CD4-positive, CD25-positive, alpha-beta regulatory T cell (primary cell): ENCODE data around the gene CD3G. TPM values are rescaled to one million over a fixed set of nuclear protein-coding genes. Genes with fewer than 3 reads are reported as not detected.

Source experiments
- ATAC-seq, 2 donors: fragments of 150-1000 bp; cut with Tn5 transposase; one replicate each; pipeline ENCODE4 v1.10.0; 2021; ENCODE audit warnings: low read depth in 2 of 2, moderate number of reproducible peaks in 2 of 2, moderate library complexity in 1 of 2
- DNase-seq, 3 donors: peaks; one replicate each; pipeline versions ENCODE4 v3.0.0 to v3.0.0-alpha.2; 2012 to 2022; ENCODE audit warnings: mixed read lengths in 1 of 3
- H3K27ac ChIP-seq: one replicate; pipeline ENCODE4 v1.7.0; 2013; ENCODE audit warnings: mild to moderate bottlenecking, low read length; ENCODE audit not compliant: insufficient read depth, poor library complexity, severe bottlenecking
- H3K27me3 ChIP-seq: one replicate; pipeline ENCODE4 v1.7.0; 2013; ENCODE audit warnings: low read length; ENCODE audit not compliant: control insufficient read depth, insufficient read depth
- H3K36me3 ChIP-seq: one replicate; pipeline ENCODE4 v1.7.0; 2013; ENCODE audit warnings: mild to moderate bottlenecking, low read length, moderate library complexity; ENCODE audit not compliant: control insufficient read depth, insufficient read depth
- H3K4me1 ChIP-seq: 2 replicates; pipeline ENCODE4 v1.7.0; 2013; ENCODE audit warnings: mild to moderate bottlenecking, low read length; ENCODE audit not compliant: insufficient read depth, control insufficient read depth, poor library complexity, severe bottlenecking
- H3K4me3 ChIP-seq: one replicate; pipeline ENCODE4 v1.7.0; 2013; ENCODE audit warnings: low read depth, mild to moderate bottlenecking, low read length, moderate library complexity
- H3K9me3 ChIP-seq, 2 experiments: 1 replicate in 1 of 2; 2 replicates in 1 of 2; pipeline ENCODE4 v1.7.0; 2013; ENCODE audit warnings: low read length in 2 of 2, mild to moderate bottlenecking in 1 of 2, moderate library complexity in 1 of 2; ENCODE audit not compliant: control insufficient read depth in 2 of 2
- H3K27ac Mint-ChIP-seq, 3 donors: one replicate each; pipeline ENCODE4 v1.8.0; 2020 to 2022; ENCODE audit warnings: mild to moderate bottlenecking in 3 of 3, mixed read lengths in 3 of 3, moderate library complexity in 2 of 3
- H3K27me3 Mint-ChIP-seq: one replicate; pipeline ENCODE4 v1.8.0; 2022; ENCODE audit warnings: mild to moderate bottlenecking, mixed read lengths
- H3K36me3 Mint-ChIP-seq: one replicate; pipeline ENCODE4 v1.8.0; 2020; ENCODE audit warnings: mixed read lengths
- H3K4me1 Mint-ChIP-seq, 4 donors: one replicate each; pipeline ENCODE4 v1.8.0; 2020 to 2022; ENCODE audit warnings: mixed read lengths in 4 of 4, mild to moderate bottlenecking in 1 of 4
- H3K4me3 Mint-ChIP-seq, 4 donors: one replicate each; pipeline ENCODE4 v1.8.0; 2020 to 2022; ENCODE audit warnings: mild to moderate bottlenecking in 4 of 4, mixed read lengths in 4 of 4, moderate library complexity in 3 of 4
- H3K9me3 Mint-ChIP-seq, 7 donors: one replicate each; pipeline ENCODE4 v1.8.0; 2020 to 2022; ENCODE audit warnings: mixed read lengths in 7 of 7, mild to moderate bottlenecking in 3 of 7, moderate library complexity in 2 of 7
- polyA plus RNA-seq, 4 donors: library from polyadenylated mRNA; unstranded; fragments of 300-500 nt; fragmentation: Illumina TruSeq; gene quantifications; one replicate each; pipeline ENCODE4 v1.2.3, GENCODE V29; 2021
- total RNA-seq: library from RNA; stranded (reverse); gene quantifications from one replicate; pipeline ENCODE4 v1.2.3, GENCODE V29; 2022

The CD3G gene
- total RNA-seq (196 TPM), polyA plus RNA-seq (100 to 1,000 TPM; 393 to 477 (median 433) TPM)

- H3K4me1 ChIP-seq: peaks cover 82% of the 10 kb centered on the region
- H3K4me3 ChIP-seq: peak within 1 kb of the TSS; percentile 100
Observed at GRCh38 chr11:118343981-118344515, at the start of gene CD3G. Gene CD3G, plus strand, starts transcription at chr11:118344344. Its CDS starts 80 bp downstream, at chr11:118344424.

DNA sequence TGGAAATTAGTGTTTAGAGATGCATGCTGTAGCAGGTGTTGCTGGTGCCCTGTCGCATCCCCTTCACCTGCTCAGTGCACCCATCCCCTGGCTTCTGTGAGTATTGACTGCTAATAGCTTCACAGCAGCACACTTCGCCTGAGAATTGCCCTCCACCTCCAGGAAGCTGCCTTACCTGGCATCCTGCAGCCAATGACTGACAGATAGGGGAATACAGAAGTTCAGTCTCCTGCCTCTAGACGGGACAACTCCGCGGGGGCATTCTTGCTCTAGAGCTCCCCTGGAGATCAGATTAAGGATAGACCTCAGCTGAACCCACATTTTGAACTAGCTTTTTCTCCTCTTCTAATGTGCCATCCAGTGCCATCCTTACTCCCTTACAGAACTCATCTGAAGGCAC is 48.9 kb upstream of the CD3G start:
- no peaks in the 10 kb centered on the region for H3K36me3 ChIP-seq
- peaks cover 6% of the 10 kb centered on the region for H3K4me1 ChIP-seq
- H3K27ac ChIP-seq: no peak overlapping the region
- DNase-seq (no peak), ATAC-seq (no peak)
- Mint-ChIP-seq H3K9me3 (no peaks in the 10 kb centered on the region), H3K4me3 (no peak overlapping the region), H3K27me3 (peaks cover 4% of the 10 kb centered on the region), H3K27ac (no peak overlapping the region), H3K4me1 (peaks cover 4 to 17% (median 16%) of the 10 kb centered on the region in 4 donors), H3K36me3 (no peaks in the 10 kb centered on the region)
- no peaks in the 10 kb centered on the region for H3K27me3 ChIP-seq
- H3K9me3 ChIP-seq: no peaks in the 10 kb centered on the region
- H3K4me3 ChIP-seq: no peak overlapping the region

More at GRCh38 chr11:118343981-118344515, at the start of gene CD3G:
- Mint-ChIP-seq H3K27ac (peak within 1 kb of the TSS; percentile 98 to 100 (median 100)), H3K27me3 (no peaks in the 10 kb centered on the region), H3K36me3 (peaks cover 59% of the 10 kb centered on the region), H3K4me3 (peak within 1 kb of the TSS; percentile 92 to 99 (median 98)), H3K4me1 (peaks cover 27 to 68% (median 48%) of the 10 kb centered on the region in 4 donors), H3K9me3 (peaks cover 0 to 2% (median 0%) of the 10 kb centered on the region in 7 donors)
- peak; percentile 85 for ATAC-seq
- H3K9me3 ChIP-seq: no peaks in the 10 kb centered on the region
- no peaks in the 10 kb centered on the region for H3K27me3 ChIP-seq
- peak within 1 kb of the TSS; percentile 91 for H3K27ac ChIP-seq
- peak; percentile 58 to 91 (median 76) for DNase-seq
- H3K36me3 ChIP-seq: peaks cover 27% of the 10 kb centered on the region

- H3K4me1 ChIP-seq: peaks cover 6% of the 10 kb centered on the region
- Mint-ChIP-seq H3K36me3 (no peaks in the 10 kb centered on the region), H3K27ac (peak overlapping the region; percentile 7 to 88 (median 34)), H3K9me3 (no peaks in the 10 kb centered on the region), H3K4me3 (no peak overlapping the region), H3K27me3 (peaks cover 4% of the 10 kb centered on the region), H3K4me1 (peaks cover 4 to 17% (median 13%) of the 10 kb centered on the region in 4 donors)
- no peaks in the 10 kb centered on the region for H3K36me3 ChIP-seq
- H3K4me3 ChIP-seq: no peak overlapping the region
- H3K27ac ChIP-seq: no peak overlapping the region
- DNase-seq (peak in 2 of 3 donors; percentile 43 to 77), ATAC-seq (peak; percentile 76 to 83)
- no peaks in the 10 kb centered on the region for H3K9me3 ChIP-seq
- H3K27me3 ChIP-seq: no peaks in the 10 kb centered on the region
Observed at GRCh38 chr11:118295815-118296454, 48.2 kb upstream of the CD3G start.

GRCh38 chr11:118301600-118302195 is 42.4 kb upstream of the CD3G start:
- no peaks in the 10 kb centered on the region for H3K36me3 ChIP-seq
- H3K4me1 ChIP-seq: peaks cover 32% of the 10 kb centered on the region
- H3K27ac ChIP-seq: no peak overlapping the region
- H3K27me3 ChIP-seq: no peaks in the 10 kb centered on the region
- ATAC-seq (no peak), DNase-seq (no peak)
- no peaks in the 10 kb centered on the region for H3K9me3 ChIP-seq
- H3K4me3 ChIP-seq: no peak overlapping the region
- Mint-ChIP-seq H3K4me1 (peaks cover 0 to 48% (median 24%) of the 10 kb centered on the region in 4 donors), H3K9me3 (no peaks in the 10 kb centered on the region), H3K27me3 (peaks cover 5% of the 10 kb centered on the region), H3K36me3 (peaks cover 12% of the 10 kb centered on the region), H3K27ac (peak overlapping the region in 2 of 3 donors; percentile 62 to 99), H3K4me3 (no peak overlapping the region)

GRCh38 chr11:118304227-118304567 is 39.9 kb upstream of the CD3G start:
- H3K4me3 ChIP-seq: peak overlapping the region; percentile 98
- peaks cover 14 to 72% (median 44%) of the 10 kb centered on the region in 4 donors for H3K4me1 Mint-ChIP-seq
- no peaks in the 10 kb centered on the region for H3K9me3 Mint-ChIP-seq
- ATAC-seq (peak; percentile 14 to 16), DNase-seq (no peak)
- H3K27me3 ChIP-seq: no peaks in the 10 kb centered on the region
- peaks cover 57% of the 10 kb centered on the region for H3K4me1 ChIP-seq
- no peaks in the 10 kb centered on the region for H3K9me3 ChIP-seq
- H3K27me3 Mint-ChIP-seq: peaks cover 5% of the 10 kb centered on the region
- H3K36me3 ChIP-seq: peaks cover 18% of the 10 kb centered on the region
- H3K27ac Mint-ChIP-seq: peak overlapping the region; percentile 99 to 100 (median 99)
- peak overlapping the region; percentile 89 for H3K27ac ChIP-seq
- peak overlapping the region; percentile 98 to 100 (median 100) for H3K4me3 Mint-ChIP-seq
- H3K36me3 Mint-ChIP-seq: peaks cover 36% of the 10 kb centered on the region

- Histone ChIP-seq H3K4me1 (peaks cover 60% of the 10 kb centered on the region), H3K9me3 (no peaks in the 10 kb centered on the region), H3K27ac (peak within 1 kb of the TSS; percentile 89), H3K36me3 (peaks cover 18% of the 10 kb centered on the region), H3K27me3 (no peaks in the 10 kb centered on the region), H3K4me3 (peak within 1 kb of the TSS; percentile 98)
- H3K4me3 Mint-ChIP-seq: peak within 1 kb of the TSS; percentile 98 to 100 (median 100)
- ATAC-seq: peak; percentile 77 to 84
- peaks cover 5% of the 10 kb centered on the region for H3K27me3 Mint-ChIP-seq
- peaks cover 41% of the 10 kb centered on the region for H3K36me3 Mint-ChIP-seq
- peaks cover 14 to 78% (median 44%) of the 10 kb centered on the region in 4 donors for H3K4me1 Mint-ChIP-seq
- no peaks in the 10 kb centered on the region for H3K9me3 Mint-ChIP-seq
- peak within 1 kb of the TSS; percentile 99 to 100 (median 99) for H3K27ac Mint-ChIP-seq
- DNase-seq: peak; percentile 50 to 89 (median 79)
Observed at GRCh38 chr11:118304568-118305248, 39.4 kb upstream of the CD3G start, which contains the start of gene CD3E. Gene CD3E, plus strand, starts transcription at chr11:118304730. Its CDS starts 223 bp downstream, at chr11:118304953.

- ATAC-seq (peak; percentile 52 to 58), DNase-seq (peak in 2 of 3 donors; percentile 75 to 81)
- peaks cover 48% of the 10 kb centered on the region for H3K36me3 Mint-ChIP-seq
- peak overlapping the region; percentile 99 to 100 (median 99) for H3K27ac Mint-ChIP-seq
- peaks cover 27% of the 10 kb centered on the region for H3K36me3 ChIP-seq
- H3K4me1 ChIP-seq: peaks cover 67% of the 10 kb centered on the region
- peak overlapping the region; percentile 98 to 100 (median 100) for H3K4me3 Mint-ChIP-seq
- H3K27me3 ChIP-seq: no peaks in the 10 kb centered on the region
- no peaks in the 10 kb centered on the region for H3K9me3 Mint-ChIP-seq
- no peaks in the 10 kb centered on the region for H3K9me3 ChIP-seq
- peak overlapping the region; percentile 98 for H3K4me3 ChIP-seq
- peak overlapping the region; percentile 89 for H3K27ac ChIP-seq
- H3K27me3 Mint-ChIP-seq: peaks cover 5% of the 10 kb centered on the region
- H3K4me1 Mint-ChIP-seq: peaks cover 14 to 84% (median 49%) of the 10 kb centered on the region in 4 donors
Observed at GRCh38 chr11:118305726-118306125, 38.4 kb upstream of the CD3G start.
